GM12878 (cell line): ENCODE results near the gene ARHGAP19. TPM values are rescaled to one million over a fixed set of nuclear protein-coding genes. Genes with fewer than 3 reads are reported as not detected.

Source experiments
- ATAC-seq: fragments of 200-7000 bp; cut with Tn5 transposase; 3 replicates; pipeline ENCODE4 v1.9.1; 2020; ENCODE audit warnings: mild to moderate bottlenecking, moderate library complexity
- BruUV-seq: library from RNA; stranded (reverse); fragments of 400-500 nt; replicated peaks from 2 replicates; lab custom pipeline; 2021; lab: Mats Ljungman, UMichigan
- CTCF ChIA-PET: fragments of 300-600 bp; sonication (Branson Sonifier 250); formaldehyde crosslinking; extraction: SDS; loops from one replicate; lab custom pipeline; 2021; ENCODE audit warnings: inconsistent platforms; lab: Yijun Ruan, JAX
- POLR2A ChIA-PET: fragments of 350-600 bp; formaldehyde crosslinking; extraction: SDS; loops from one replicate; lab custom pipeline; 2021; ENCODE audit warnings: inconsistent platforms; lab: Charles Lee
- RAD21 ChIA-PET: fragments of 300-600 bp; sonication (Branson Sonifier 250); formaldehyde crosslinking; loops from one replicate; lab custom pipeline; 2023; ENCODE audit warnings: antibody characterized with exemption; ENCODE audit not compliant: unreplicated experiment; lab: Charles Lee
- SMC1A ChIA-PET: fragments of 300-600 bp; sonication (Branson Sonifier 250); formaldehyde crosslinking; loops from one replicate; lab custom pipeline; 2023; ENCODE audit not compliant: unreplicated experiment, uncharacterized antibody; lab: Charles Lee
- DNase-seq: peaks from one replicate; pipeline ENCODE4 v3.0.0-alpha.2; 2011; ENCODE audit warnings: low read depth, low spot score
- FAIRE-seq: peaks from 3 replicates; lab custom pipeline; 2011; peaks lifted over from hg19 to GRCh38; lab: Jason Lieb, UNC
- H2AFZ ChIP-seq: 2 replicates; pipeline ENCODE4 v1.6.0; 2011; ENCODE audit warnings: low read depth, low read length, control low read depth; ENCODE audit not compliant: control insufficient read depth
- H3K27ac ChIP-seq: 2 replicates; pipeline ENCODE4 v1.5.1; 2011; ENCODE audit warnings: control low read depth; ENCODE audit not compliant: control insufficient read depth, insufficient read depth
- H3K27me3 ChIP-seq, 2 experiments: replicated peaks in 1 of 2; 2 replicates each; pipeline versions ENCODE4 v1.6.0 to v1.6.1; 2011; ENCODE audit warnings: low read length in 1 of 2; ENCODE audit not compliant: control insufficient read depth in 2 of 2, insufficient read depth in 2 of 2
- H3K36me3 ChIP-seq, 2 experiments: 2 replicates each; pipeline ENCODE4 v1.5.1; 2011; ENCODE audit warnings: low read length in 1 of 2; ENCODE audit not compliant: control insufficient read depth in 2 of 2, insufficient read depth in 2 of 2
- H3K4me1 ChIP-seq: 2 replicates; pipeline ENCODE4 v1.6.1; 2011; ENCODE audit warnings: mild to moderate bottlenecking, low read length, moderate library complexity, mixed read lengths; ENCODE audit not compliant: control insufficient read depth, insufficient read depth
- H3K4me2 ChIP-seq: 2 replicates; pipeline ENCODE4 v1.6.0; 2011; ENCODE audit warnings: control low read depth; ENCODE audit not compliant: control insufficient read depth, insufficient read depth
- H3K4me3 ChIP-seq: fragments of 200-600 bp; sonication (generic); 2 replicates; pipeline ENCODE4 v1.5.1; 2016
- H3K79me2 ChIP-seq: 2 replicates; pipeline ENCODE4 v1.6.0; 2011; ENCODE audit warnings: low read length; ENCODE audit not compliant: control insufficient read depth, insufficient read depth
- H3K9ac ChIP-seq: 2 replicates; pipeline ENCODE4 v1.8.0; 2011; ENCODE audit warnings: low read length, control low read depth, mixed read lengths; ENCODE audit not compliant: control insufficient read depth, insufficient read depth
- H3K9me3 ChIP-seq: replicated peaks from 3 replicates; pipeline ENCODE4 v1.5.1; 2011; ENCODE audit warnings: mild to moderate bottlenecking, low read length; ENCODE audit not compliant: control insufficient read depth, insufficient read depth
- H4K20me1 ChIP-seq: 2 replicates; pipeline ENCODE4 v1.6.0; 2011; ENCODE audit not compliant: control insufficient read depth, insufficient read depth
- BACH1 ChIP-seq: fragments of 450-650 bp; IDR thresholded peaks from 2 replicates; pipeline ENCODE4 v1.6.1; 2017; ENCODE audit warnings: mild to moderate bottlenecking, borderline replicate concordance
- CBX3 ChIP-seq: fragments of 200-600 bp; sonication (generic); IDR thresholded peaks from 2 replicates; pipeline ENCODE4 v1.6.1; 2016; ENCODE audit warnings: low read depth, borderline replicate concordance
- E2F4 ChIP-seq: IDR thresholded peaks from 2 replicates; pipeline ENCODE4 v1.6.1; 2012; ENCODE audit warnings: low read depth, low read length, improper control_type of control experiment
- GABPA ChIP-seq: IDR thresholded peaks from 2 replicates; pipeline ENCODE4 v1.6.1; 2014; ENCODE audit warnings: antibody characterized with exemption, low read depth, mild to moderate bottlenecking, inconsistent platforms
- GATAD2B ChIP-seq: fragments of 450-650 bp; conservative IDR thresholded peaks from 2 replicates; pipeline ENCODE4 v1.6.1; 2017; ENCODE audit warnings: low read depth, mild to moderate bottlenecking, moderate library complexity
- IKZF1 ChIP-seq: fragments of 450-650 bp; conservative IDR thresholded peaks from 2 replicates; pipeline ENCODE4 v1.6.1; 2017; ENCODE audit warnings: antibody characterized with exemption, mild to moderate bottlenecking
- KDM1A ChIP-seq: fragments of 200-600 bp; sonication (generic); IDR thresholded peaks from 2 replicates; pipeline ENCODE4 v1.6.1; 2016; ENCODE audit warnings: borderline replicate concordance
- KLF5 ChIP-seq: fragments of 450-650 bp; IDR thresholded peaks from 2 replicates; pipeline ENCODE4 v1.6.1; 2014; ENCODE audit warnings: mild to moderate bottlenecking; ENCODE audit not compliant: partially characterized antibody
- MXI1 ChIP-seq: fragments of 150-350 bp; IDR thresholded peaks from 2 replicates; pipeline ENCODE4 v1.6.1; 2011; ENCODE audit warnings: low read depth, mild to moderate bottlenecking, inconsistent platforms, low read length, improper control_type of control experiment
- MYB ChIP-seq: fragments of 150-350 bp; IDR thresholded peaks from 2 replicates; pipeline ENCODE4 v1.6.1; 2014; ENCODE audit warnings: mild to moderate bottlenecking, low read depth, low read length, borderline replicate concordance
- PAX5 ChIP-seq: IDR thresholded peaks from 2 replicates; pipeline ENCODE4 v1.6.1; 2011; ENCODE audit warnings: low read depth, low read length, borderline replicate concordance
- PKNOX1 ChIP-seq: fragments of 450-650 bp; IDR thresholded peaks from 2 replicates; pipeline ENCODE4 v1.6.1; 2016; ENCODE audit warnings: mild to moderate bottlenecking
- RB1 ChIP-seq: fragments of 450-650 bp; formaldehyde crosslinking; IDR thresholded peaks from 2 replicates; pipeline ENCODE4 v1.6.1; 2017; ENCODE audit warnings: mild to moderate bottlenecking, borderline replicate concordance
- RELA ChIP-seq: fragments of 450-650 bp; IDR thresholded peaks from 2 replicates; pipeline ENCODE4 v1.8.0; 2014; ENCODE audit warnings: borderline replicate concordance; ENCODE audit not compliant: partially characterized antibody
- RUNX3 ChIP-seq: IDR thresholded peaks from 2 replicates; pipeline ENCODE4 v1.6.1; 2012; ENCODE audit warnings: low read length, inconsistent platforms
- SREBF1 ChIP-seq: IDR thresholded peaks from 2 replicates; pipeline ENCODE4 v1.6.1; 2012; ENCODE audit warnings: mild to moderate bottlenecking, low read length
- TARDBP ChIP-seq: IDR thresholded peaks from 2 replicates; pipeline ENCODE4 v1.6.1; 2016; ENCODE audit warnings: borderline replicate concordance
- TBL1XR1 ChIP-seq: IDR thresholded peaks from 2 replicates; pipeline ENCODE4 v1.6.1; 2012; ENCODE audit warnings: low read depth, low read length, improper control_type of control experiment
- WRNIP1 ChIP-seq: IDR thresholded peaks from 2 replicates; pipeline ENCODE4 v1.6.1; 2011; ENCODE audit warnings: low read depth, low read length, improper control_type of control experiment, borderline replicate concordance
- ZNF24 ChIP-seq: fragments of 450-650 bp; IDR thresholded peaks from 2 replicates; pipeline ENCODE4 v1.6.1; 2017; ENCODE audit warnings: antibody characterized with exemption, mild to moderate bottlenecking
- ZNF622 ChIP-seq: fragments of 450-650 bp; IDR thresholded peaks from 2 replicates; pipeline ENCODE4 v1.6.1; 2017; ENCODE audit warnings: mild to moderate bottlenecking, inconsistent platforms
- WGBS: methylation state at CpG from one replicate; pipeline ENCODE4 v1.1.6; 2016; ENCODE audit warnings: low lambda C conversion rate; ENCODE audit not compliant: insufficient replicate concordance, insufficient coverage; ENCODE audit errors: missing lambda C conversion rate; 5-methylcytosine and 5-hydroxymethylcytosine counted together
- in situ Hi-C: fragments of 300-500 bp; cut with MboI; formaldehyde crosslinking; loops from 9 replicates; pipeline ENCODE4 v1.14.3; 2018; ENCODE audit warnings: mixed read lengths
- intact Hi-C: fragments of 100-400 bp; cut with micrococcal nuclease; formaldehyde crosslinking; loops from one replicate; pipeline ENCODE4 v1.14.2; 2022; ENCODE audit not compliant: unreplicated experiment
- polyA plus RNA-seq, 11 experiments: library from polyadenylated mRNA; depleted of rRNA in 4 of 11; unstranded in 6 of 11; stranded (reverse) in 5 of 11; fragments of >200 nt; fragmentation: Nextera tagmentation in 4 of 11; fragmentation: Illumina TruSeq in 1 of 11; extraction: Ambion mirVana in 4 of 11; extraction: Trizol in 1 of 11; gene quantifications; 1 replicate in 1 of 11; 2 replicates in 10 of 11; pipeline versions ENCODE4 v1.2.1 to v1.2.3, GENCODE V29; 2011 to 2016; ENCODE audit warnings: inconsistent platforms in 2 of 11, missing spikeins in 2 of 11, low read depth in 1 of 11
- total RNA-seq, 4 experiments: library from RNA; depleted of rRNA in 3 of 4; stranded (reverse); fragments of >200 nt in 3 of 4; fragmentation: Illumina TruSeq in 1 of 4; extraction: Trizol in 1 of 4; gene quantifications; 2 replicates each; pipeline versions ENCODE4 v1.2.1 to v1.2.3, GENCODE V29; 2013 to 2021
- TF ChIP-seq, protein P1 (sequence below): IDR thresholded peaks from 2 replicates; pipeline ENCODE4 v1.6.1; 2011; ENCODE audit warnings: mild to moderate bottlenecking, low read depth, low read length, moderate library complexity; ENCODE audit not compliant: insufficient replicate concordance

The ARHGAP19 gene
- total and polyA plus RNA-seq, 10 of the 15 experiments (the other 5 are each of a cell fraction or from before 2014, with no cell fraction given) = 13.3 to 40.7 (median 22.6) TPM

GRCh38 chr10:97184971-97185325 is 107.5 kb downstream of the ARHGAP19 start (continued):
- no peak for TF ChIP-seq CBX3
- no peak for TF ChIP-seq GATAD2B
- TF ChIP-seq IKZF1 = no peak
- TF ChIP-seq KDM1A = no peak
- TF ChIP-seq MXI1 = no peak
- no peak for TF ChIP-seq GABPA
- no peak for TF ChIP-seq RUNX3
- TF ChIP-seq, protein P1, sequence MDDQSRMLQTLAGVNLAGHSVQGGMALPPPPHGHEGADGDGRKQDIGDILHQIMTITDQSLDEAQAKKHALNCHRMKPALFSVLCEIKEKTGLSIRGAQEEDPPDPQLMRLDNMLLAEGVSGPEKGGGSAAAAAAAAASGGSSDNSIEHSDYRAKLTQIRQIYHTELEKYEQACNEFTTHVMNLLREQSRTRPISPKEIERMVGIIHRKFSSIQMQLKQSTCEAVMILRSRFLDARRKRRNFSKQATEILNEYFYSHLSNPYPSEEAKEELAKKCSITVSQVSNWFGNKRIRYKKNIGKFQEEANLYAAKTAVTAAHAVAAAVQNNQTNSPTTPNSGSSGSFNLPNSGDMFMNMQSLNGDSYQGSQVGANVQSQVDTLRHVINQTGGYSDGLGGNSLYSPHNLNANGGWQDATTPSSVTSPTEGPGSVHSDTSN = no peak
- no peak for TF ChIP-seq RB1
- TF ChIP-seq MYB = no peak
- no peak for TF ChIP-seq KLF5

- H3K4me2 ChIP-seq = no peak overlapping the region
- intact Hi-C loops = no loop called here
- FAIRE-seq (no peak), DNase-seq (no peak), ATAC-seq (no peak)
- no peak overlapping the region for H3K4me3 ChIP-seq
- POLR2A ChIA-PET = no interaction called here
- in situ Hi-C loops = no loop called here
- TF ChIP-seq BACH1 (no peak), PKNOX1 (no peak), TARDBP (no peak), PAX5 (no peak), ZNF24 (no peak), RELA (no peak), WRNIP1 (no peak), RB1 (no peak), TBL1XR1 (no peak), SREBF1 (no peak), E2F4 (no peak), ZNF622 (no peak)
- peaks cover 15 to 17% of the 10 kb centered on the region in 2 experiments for H3K27me3 ChIP-seq
- CTCF ChIA-PET = interaction anchor here (1.0 to 2.0 kb wide), 5 partner anchors 10 to 110 kb away, joined by 3 to 5 read pairs (median 3); no protein-coding TSS in a partner anchor
- no peaks in the 10 kb centered on the region for H3K9me3 ChIP-seq
- BruUV-seq = no TSS peak
- no peaks in the 10 kb centered on the region for H3K79me2 ChIP-seq
- no peak overlapping the region for H3K9ac ChIP-seq
- H2AFZ ChIP-seq = no peak overlapping the region
- RAD21 ChIA-PET = no interaction called here
- no peak overlapping the region for H3K27ac ChIP-seq
- no peaks in the 10 kb centered on the region for H3K36me3 ChIP-seq
- SMC1A ChIA-PET = interaction anchor here (1.1 to 1.7 kb wide), 3 partner anchors 13 to 110 kb away, joined by 3 to 7 read pairs (median 3); no protein-coding TSS in a partner anchor
- H4K20me1 ChIP-seq = no peaks in the 10 kb centered on the region
- 69% methylated on average over 3 of the region's 3 CpGs for WGBS
- H3K4me1 ChIP-seq = no peaks in the 10 kb centered on the region
Observed at GRCh38 chr10:97183314-97183713, 109.1 kb downstream of the ARHGAP19 start.
